Fibroblast of lung (primary cell): Measurements from ENCODE around the gene CFAP74.

Experiments used
- CTCF ChIP-seq, 2 donors: IDR thresholded peaks in 1 of 2; conservative IDR thresholded peaks in 1 of 2; 1 replicate in 1 of 2; 2 replicates in 1 of 2; pipeline ENCODE4 v1.5.1; 2011 to 2012; ENCODE audit warnings: low read length in 2 of 2, control low read depth in 1 of 2, inconsistent platforms in 1 of 2, low read depth in 1 of 2, mild to moderate bottlenecking in 1 of 2
- EZH2 ChIP-seq: IDR thresholded peaks from 2 replicates; pipeline ENCODE4 v1.5.1; 2012; ENCODE audit warnings: low read length, control low read depth, mild to moderate bottlenecking; ENCODE audit errors: missing control alignments

- TF ChIP-seq CTCF (conservative IDR thresholded peaks at IDR 0.05 in 1 of 2, IDR thresholded peaks at IDR 0.05 in 1 of 2; ENCODE audit: low read depth in 1 of 2, low read length in 2 of 2) (no peak), EZH2 (no peak)
These were observed 60.6 kb downstream of the CFAP74 start for GRCh38 chr1:1942753-1943656.
